Neural cell (in vitro differentiated cells): ENCODE results near the gene MAP3K5. TPM values are rescaled to one million over a fixed set of nuclear protein-coding genes. Genes with fewer than 3 reads are reported as not detected.
"Not testable (repeated sequence)": the region's sequence is repeated elsewhere in the genome, so short reads cannot be mapped to it uniquely, and the experiment has no call there.

ENCODE experiments used
- H2AFZ ChIP-seq: fragments of 200-600, 300-800 bp; sonication (generic), shearing (Covaris generic); 2 replicates; pipeline ENCODE4 v1.6.0; 2014; ENCODE audit warnings: low read depth, mild to moderate bottlenecking, antibody characterized with exemption, low read length, moderate library complexity
- H3F3A ChIP-seq: fragments of 200-600 bp; shearing (Covaris generic); 2 replicates; pipeline ENCODE4 v1.6.1; 2016; ENCODE audit warnings: mild to moderate bottlenecking, moderate library complexity, mixed read lengths, antibody characterized with exemption, low read length; ENCODE audit not compliant: insufficient read depth, poor library complexity, severe bottlenecking
- H3K27ac ChIP-seq: fragments of 200-600, 300-800 bp; sonication (generic), shearing (Covaris generic); 2 replicates; pipeline ENCODE4 v1.5.1; 2014; ENCODE audit warnings: mild to moderate bottlenecking, low read length, moderate library complexity
- H3K27me3 ChIP-seq: fragments of 300-800, 200-600 bp; sonication (generic), shearing (Covaris generic); 2 replicates; pipeline ENCODE4 v1.6.0; 2014; ENCODE audit warnings: mild to moderate bottlenecking, low read depth, low read length, moderate library complexity; ENCODE audit not compliant: insufficient read depth
- H3K36me3 ChIP-seq: fragments of 300-800, 200-600 bp; sonication (generic), shearing (Covaris generic); 2 replicates; pipeline ENCODE4 v1.5.1; 2014; ENCODE audit warnings: mild to moderate bottlenecking, antibody characterized with exemption, low read length, moderate library complexity; ENCODE audit not compliant: insufficient read depth
- H3K4me2 ChIP-seq: fragments of 300-800, 200-600 bp; sonication (generic), shearing (Covaris generic); 2 replicates; pipeline ENCODE4 v1.6.0; 2014; ENCODE audit warnings: mild to moderate bottlenecking, low read length
- H3K4me3 ChIP-seq: fragments of 300-800, 200-600 bp; sonication (generic), shearing (Covaris generic); 2 replicates; pipeline ENCODE4 v1.5.1; 2014; ENCODE audit warnings: mild to moderate bottlenecking, low read length, moderate library complexity
- H3K79me2 ChIP-seq: fragments of 200-600 bp; shearing (Covaris generic); replicated peaks from 2 replicates; pipeline ENCODE4 v1.6.0; 2014; ENCODE audit warnings: mild to moderate bottlenecking, low read length, moderate library complexity; ENCODE audit not compliant: insufficient read depth
- H3K9ac ChIP-seq: fragments of 300-800, 200-600 bp; sonication (generic), shearing (Covaris generic); 2 replicates; pipeline ENCODE4 v1.6.1; 2016; ENCODE audit warnings: mild to moderate bottlenecking, low read length, mixed read lengths
- H3K9me2 ChIP-seq: fragments of 200-600 bp; shearing (Covaris generic); 2 replicates; pipeline ENCODE4 v1.6.1; 2016; ENCODE audit warnings: mild to moderate bottlenecking, low read length, mixed read lengths; ENCODE audit not compliant: insufficient read depth
- H3K9me3 ChIP-seq: fragments of 200-600, 300-800 bp; sonication (generic), shearing (Covaris generic); 2 replicates; pipeline ENCODE4 v1.6.1; 2016; ENCODE audit warnings: mild to moderate bottlenecking, mixed run types, low read length, moderate library complexity, mixed read lengths
- H4K20me1 ChIP-seq: fragments of 200-600 bp; shearing (Covaris generic); 2 replicates; pipeline ENCODE4 v1.6.1; 2016; ENCODE audit warnings: mild to moderate bottlenecking, mixed run types; ENCODE audit not compliant: insufficient read depth
- EP300 ChIP-seq: fragments of 450-650 bp; conservative IDR thresholded peaks from 2 replicates; pipeline ENCODE4 v1.6.1; 2014; ENCODE audit warnings: antibody characterized with exemption, mild to moderate bottlenecking, moderate library complexity; ENCODE audit not compliant: poor library complexity, severe bottlenecking
- EZH2 ChIP-seq: fragments of 200-600, 300-800 bp; shearing (Covaris generic), sonication (generic); IDR thresholded peaks from 2 replicates; pipeline ENCODE4 v1.6.1; 2014; ENCODE audit warnings: antibody characterized with exemption, low read length, borderline replicate concordance, mild to moderate bottlenecking; ENCODE audit not compliant: insufficient read depth, poor library complexity, severe bottlenecking
- MXI1 ChIP-seq: fragments of 450-650 bp; conservative IDR thresholded peaks from 2 replicates; pipeline ENCODE4 v1.6.1; 2014; ENCODE audit warnings: antibody characterized with exemption, mild to moderate bottlenecking; ENCODE audit not compliant: poor library complexity, severe bottlenecking
- RAD21 ChIP-seq: fragments of 450-650 bp; conservative IDR thresholded peaks from 2 replicates; pipeline ENCODE4 v1.6.1; 2014; ENCODE audit warnings: antibody characterized with exemption, mild to moderate bottlenecking, moderate library complexity
- REST ChIP-seq: IDR thresholded peaks from 2 replicates; pipeline ENCODE4 v1.6.1; 2012; ENCODE audit warnings: borderline replicate concordance
- SMC3 ChIP-seq: fragments of 450-650 bp; conservative IDR thresholded peaks from 2 replicates; pipeline ENCODE4 v1.6.1; 2014; ENCODE audit warnings: antibody characterized with exemption, mild to moderate bottlenecking, moderate library complexity; ENCODE audit not compliant: poor library complexity
- TAF1 ChIP-seq: IDR thresholded peaks from 2 replicates; pipeline ENCODE4 v1.6.1; 2012; ENCODE audit warnings: low read depth
- polyA plus RNA-seq: library from polyadenylated mRNA; depleted of rRNA; stranded (reverse); fragments of >200 nt; gene quantifications from 2 replicates; pipeline ENCODE4 v1.2.3, GENCODE V29; 2014

The MAP3K5 gene
- polyA plus RNA-seq, 1 donor from 2014 or later = 2.0 TPM

GRCh38 chr6:136717716-136717990 is 74.6 kb downstream of the MAP3K5 start:
- Histone ChIP-seq H3K4me3 (no peak overlapping the region), H3K4me2 (no peak overlapping the region)

DNA sequence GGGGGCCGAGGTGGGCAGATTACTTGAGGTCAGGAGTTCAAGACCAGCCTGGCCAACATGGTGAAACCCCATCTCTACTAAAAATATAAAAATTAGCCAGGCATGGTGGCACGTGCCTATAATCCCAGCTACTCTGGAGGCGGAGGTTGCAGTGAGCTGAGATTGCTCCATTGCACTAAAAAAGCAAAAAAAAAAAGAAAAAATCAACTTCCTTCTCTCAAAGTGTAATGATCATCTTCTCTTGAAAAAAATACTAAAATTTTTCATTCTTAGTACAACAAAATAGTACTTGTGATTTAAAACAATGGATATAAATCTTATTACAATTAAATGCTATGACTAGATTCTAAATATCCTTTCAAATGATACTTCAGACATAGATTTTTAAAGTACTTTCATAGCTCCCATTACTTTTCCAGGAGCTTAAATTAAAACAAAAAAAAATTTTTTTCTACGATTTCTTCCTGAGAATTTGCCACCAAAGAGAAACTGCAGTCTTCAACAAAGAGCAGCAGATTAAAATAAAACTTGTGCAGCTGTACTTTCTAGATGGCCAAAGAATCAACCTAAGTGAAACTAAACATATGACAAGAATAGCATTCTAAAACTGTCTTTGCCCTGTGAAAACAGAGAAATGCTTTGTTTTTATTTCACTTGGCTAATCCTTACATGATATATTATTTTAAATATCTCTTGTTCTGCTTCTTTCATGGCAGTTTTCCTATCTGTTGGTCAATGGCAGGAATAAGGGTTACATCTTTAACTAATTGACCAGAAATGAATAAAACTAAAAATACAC is 75.2 kb downstream of the MAP3K5 start:
- Histone ChIP-seq H3K27ac (no peak overlapping the region), H2AFZ (no peak overlapping the region), H3K9me3 (no peaks in the 10 kb centered on the region), H3K4me2 (no peak overlapping the region), H3K79me2 (no peaks in the 10 kb centered on the region), H3K27me3 (no peaks in the 10 kb centered on the region), H3K4me3 (no peak overlapping the region), H3K9ac (no peak overlapping the region), H4K20me1 (no peaks in the 10 kb centered on the region), H3K36me3 (no peaks in the 10 kb centered on the region), H3K9me2 (no peaks in the 10 kb centered on the region), H3F3A (no peaks in the 10 kb centered on the region)
- TF ChIP-seq MXI1 = no peak

More at GRCh38 chr6:136717716-136717990, 74.6 kb downstream of the MAP3K5 start:
- Histone ChIP-seq H2AFZ (no peak overlapping the region), H3K9ac (no peak overlapping the region), H3K36me3 (no peaks in the 10 kb centered on the region), H3K27ac (no peak overlapping the region), H3K79me2 (no peaks in the 10 kb centered on the region), H3K9me3 (no peaks in the 10 kb centered on the region), H3K9me2 (no peaks in the 10 kb centered on the region), H3K27me3 (no peaks in the 10 kb centered on the region), H4K20me1 (no peaks in the 10 kb centered on the region), H3F3A (no peaks in the 10 kb centered on the region)
- no peak for TF ChIP-seq EZH2
- TF ChIP-seq EP300 = no peak
- no peak for TF ChIP-seq REST
- TF ChIP-seq RAD21 = no peak
- no peak for TF ChIP-seq SMC3
- no peak for TF ChIP-seq MXI1
- no peak for TF ChIP-seq TAF1

GRCh38 chr6:136712642-136713041 is 79.6 kb downstream of the MAP3K5 start:
- not testable (repeated sequence) for H3K9me3 ChIP-seq, H3K27ac ChIP-seq, H3K4me2 ChIP-seq, H3K4me3 ChIP-seq, H3K9me2 ChIP-seq, H3K27me3 ChIP-seq, H3F3A ChIP-seq, H2AFZ ChIP-seq, H3K36me3 ChIP-seq, H3K9ac ChIP-seq, H4K20me1 ChIP-seq, H3K79me2 ChIP-seq
